Pancreas (tissue), 10 donors: Measurements from ENCODE around the gene RIMBP2. TPM values are rescaled to one million over a fixed set of nuclear protein-coding genes. Genes with fewer than 3 reads are reported as not detected.

Experiments
- ATAC-seq, 4 donors: fragments of 200-7000 bp; cut with Tn5 transposase; one replicate each; pipeline versions ENCODE4 v1.8.0 to v1.9.1; 2020; ENCODE audit warnings: mild to moderate bottlenecking in 4 of 4, moderate library complexity in 4 of 4
- DNase-seq, 6 donors: peaks; one replicate each; pipeline ENCODE4 v3.0.0-alpha.2; 2020
- FAIRE-seq: peaks from 2 replicates; lab custom pipeline; 2012; peaks lifted over from hg19 to GRCh38; lab: Jason Lieb, UNC
- H3K27ac ChIP-seq, 4 donors: fragments of 200-600 bp; sonication (generic); 1 replicate in 3 of 4; 2 replicates in 1 of 4; pipeline versions ENCODE4 v1.5.0 to v1.8.0; 2020
- H3K27me3 ChIP-seq, 4 donors: fragments of 200-600 bp; one replicate each; pipeline ENCODE4 v1.8.0; 2021
- H3K36me3 ChIP-seq, 3 donors: fragments of 200-600 bp; sonication (generic) in 1 of 3; one replicate each; pipeline versions ENCODE4 v1.5.0 to v1.8.0; 2020 to 2021
- H3K4me1 ChIP-seq, 3 donors: fragments of 200-600 bp; one replicate each; pipeline ENCODE4 v1.8.0; 2021
- H3K4me3 ChIP-seq, 4 donors: fragments of 200-600 bp; sonication (generic) in 2 of 4; one replicate each; pipeline versions ENCODE4 v1.5.0 to v1.8.0; 2020 to 2021
- H3K9me3 ChIP-seq, 4 donors: fragments of 200-600 bp; one replicate each; pipeline ENCODE4 v1.8.0; 2021
- WGBS, 2 donors: extraction: QIAGEN DNeasy Blood & Tissue Kit; methylation state at CpG; one replicate each; pipeline ENCODE4 v1.1.7; 2013; 5-methylcytosine and 5-hydroxymethylcytosine counted together
- intact Hi-C, 3 donors: fragments of 100-400 bp; cut with DNase I; formaldehyde crosslinking; loops; one replicate each; pipeline versions ENCODE4 v1.11.1 to v1.14.2; 2022
- polyA plus RNA-seq, 2 donors: library from polyadenylated mRNA; stranded (reverse); fragments of 200-250 nt; gene quantifications; one replicate each; pipeline ENCODE4 v1.2.3, GENCODE V29; 2013
- total RNA-seq, 6 donors: library from RNA; stranded (reverse); fragmentation: NEBNext Ultra II Directional in 4 of 6; extraction: Animal tissue kit (Norgen Biotek cat#: 25700) in 4 of 6; gene quantifications; one replicate each; pipeline versions ENCODE4 v1.2.1 to v1.2.4, GENCODE V29; 2021 to 2023
- TF ChIP-seq, protein P1 (sequence below), 4 donors: fragments of 200-600 bp; sonication (generic) in 3 of 4; IDR thresholded peaks; one replicate each; pipeline versions ENCODE4 v1.5.0 to v1.8.0; 2021; ENCODE audit warnings: antibody characterized with exemption in 4 of 4
- donor health status: healthy with polysubstance abuse.
- donor health status: DM: no; HTN: no; CAD: no; lungs with moderate emphysema.
- donor health status: DM: no; HTN: no; CAD: no.
- donor health status: control.
- donor health status: control.
- donor health status: Bipolar disorder and iron deficiency.
- donor health status: DM: yes; HTN: yes; CAD: no.
- donor health status: DM: no; HTN: no; CAD: no.
- donor health status: DM: no; HTN: no; CAD: no.
- donor health status: DM: yes; HTN: yes; CAD: no.

The RIMBP2 gene
- total and polyA plus RNA-seq, 8 donors = 1.6 to 14.9 (median 3.9) TPM

- TF ChIP-seq, protein P1, sequence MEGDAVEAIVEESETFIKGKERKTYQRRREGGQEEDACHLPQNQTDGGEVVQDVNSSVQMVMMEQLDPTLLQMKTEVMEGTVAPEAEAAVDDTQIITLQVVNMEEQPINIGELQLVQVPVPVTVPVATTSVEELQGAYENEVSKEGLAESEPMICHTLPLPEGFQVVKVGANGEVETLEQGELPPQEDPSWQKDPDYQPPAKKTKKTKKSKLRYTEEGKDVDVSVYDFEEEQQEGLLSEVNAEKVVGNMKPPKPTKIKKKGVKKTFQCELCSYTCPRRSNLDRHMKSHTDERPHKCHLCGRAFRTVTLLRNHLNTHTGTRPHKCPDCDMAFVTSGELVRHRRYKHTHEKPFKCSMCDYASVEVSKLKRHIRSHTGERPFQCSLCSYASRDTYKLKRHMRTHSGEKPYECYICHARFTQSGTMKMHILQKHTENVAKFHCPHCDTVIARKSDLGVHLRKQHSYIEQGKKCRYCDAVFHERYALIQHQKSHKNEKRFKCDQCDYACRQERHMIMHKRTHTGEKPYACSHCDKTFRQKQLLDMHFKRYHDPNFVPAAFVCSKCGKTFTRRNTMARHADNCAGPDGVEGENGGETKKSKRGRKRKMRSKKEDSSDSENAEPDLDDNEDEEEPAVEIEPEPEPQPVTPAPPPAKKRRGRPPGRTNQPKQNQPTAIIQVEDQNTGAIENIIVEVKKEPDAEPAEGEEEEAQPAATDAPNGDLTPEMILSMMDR (IDR thresholded peaks at IDR 0.05) = no peak
- WGBS, 2 donors = 42 to 47% methylated on average over 14 of the region's 14 CpGs
- Histone ChIP-seq H3K27ac (no peak overlapping the region), H3K27me3 (peaks cover 0 to 8% (median 0%) of the 10 kb centered on the region in 4 donors), H3K4me3 (no peak overlapping the region), H3K36me3 (no peaks in the 10 kb centered on the region), H3K9me3 (no peaks in the 10 kb centered on the region), H3K4me1 (no peaks in the 10 kb centered on the region)
- DNase-seq (no peak), FAIRE-seq (no peak), ATAC-seq (no peak)
- intact Hi-C loops = no loop called here
Observed at GRCh38 chr12:130737731-130738130, 21.6 kb upstream of the RIMBP2 start.

GRCh38 chr12:130729344-130729743 is 13.2 kb upstream of the RIMBP2 start:
- no peak overlapping the region for H3K4me3 ChIP-seq
- FAIRE-seq = no peak
- no peaks in the 10 kb centered on the region for H3K36me3 ChIP-seq
- H3K4me1 ChIP-seq = no peaks in the 10 kb centered on the region
- TF ChIP-seq, protein P1 (IDR thresholded peaks at IDR 0.05) = no peak
- intact Hi-C loops = no loop called here
- no peak for ATAC-seq
- no peaks in the 10 kb centered on the region for H3K27me3 ChIP-seq
- 19 to 23% methylated on average over 7 to 9 of the region's 9 CpGs for WGBS, 2 donors
- no peak overlapping the region for H3K27ac ChIP-seq
- H3K9me3 ChIP-seq = no peaks in the 10 kb centered on the region
- DNase-seq = no peak

- TF ChIP-seq, protein P1 (IDR thresholded peaks at IDR 0.05) = no peak
- Histone ChIP-seq H3K27ac (no peak overlapping the region), H3K4me1 (no peaks in the 10 kb centered on the region), H3K27me3 (no peaks in the 10 kb centered on the region), H3K4me3 (no peak overlapping the region), H3K36me3 (no peaks in the 10 kb centered on the region), H3K9me3 (no peaks in the 10 kb centered on the region)
- FAIRE-seq (no peak), DNase-seq (no peak), ATAC-seq (no peak)
- 81 to 87% methylated on average over 32 of the region's 32 CpGs for WGBS, 2 donors
- intact Hi-C loops = no loop called here
Observed at GRCh38 chr12:130728158-130729058, 12.3 kb upstream of the RIMBP2 start.

DNA sequence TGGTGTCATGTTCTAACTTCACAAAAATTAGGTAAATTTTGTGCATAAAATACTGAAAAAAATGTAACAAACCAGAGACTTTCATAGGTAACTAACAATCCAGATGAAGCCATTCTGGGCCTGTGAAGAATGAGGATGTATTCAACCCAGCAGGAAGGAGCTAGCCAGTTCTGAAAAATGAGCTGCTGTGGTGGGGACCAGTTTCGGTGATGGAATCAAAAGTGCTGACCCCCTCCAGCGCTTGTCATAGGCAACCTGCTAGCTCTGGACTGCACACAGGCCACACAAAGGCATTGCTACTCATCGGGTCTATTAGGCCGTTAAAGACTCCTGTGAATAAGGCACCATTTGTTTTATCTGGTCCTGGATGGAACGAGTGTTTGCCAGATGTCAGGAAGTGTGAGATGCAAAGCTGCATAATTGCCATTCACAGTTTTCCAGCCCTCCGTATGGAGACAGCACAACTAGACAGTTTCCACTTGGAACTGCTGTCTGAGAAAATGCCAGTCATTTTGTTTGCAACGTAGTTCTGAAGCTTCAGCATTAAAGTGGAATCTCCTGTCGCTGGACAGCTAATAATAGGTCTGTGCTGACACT is 3.3 kb upstream of the RIMBP2 start:
- TF ChIP-seq, protein P1 (IDR thresholded peaks at IDR 0.05) = no peak
- FAIRE-seq = no peak
- intact Hi-C loops = no loop called here
- Histone ChIP-seq H3K27me3 (peaks cover 0 to 6% (median 0%) of the 10 kb centered on the region in 4 donors), H3K9me3 (no peaks in the 10 kb centered on the region), H3K4me3 (no peak overlapping the region), H3K36me3 (no peaks in the 10 kb centered on the region), H3K4me1 (no peaks in the 10 kb centered on the region), H3K27ac (no peak overlapping the region)
- no peak for ATAC-seq
- DNase-seq = no peak
- 29 to 31% methylated on average over 8 of the region's 8 CpGs for WGBS, 2 donors
